Stimulated activated CD8-positive, alpha-beta memory T cell treated with anti-CD3 and anti-CD28 coated beads, Interleukin-7, amount 100 ng/mL, for 4 hours (primary cell): ENCODE results near the gene SYT15.
"Not testable (repeated sequence)": the region's sequence is repeated elsewhere in the genome, so short reads cannot be mapped to it uniquely, and the experiment has no call there.

ENCODE experiments used
- DNase-seq, 2 donors: peaks; one replicate each; pipeline ENCODE4 v3.0.0-alpha.2; 2020; ENCODE audit warnings: low read depth in 2 of 2

Gene SYT15

GRCh38 chr10:46578474-46579178 lies at the start of gene SYT15:
Gene SYT15, plus strand, starts transcription at chr10:46579128. Its CDS starts 41 bp downstream, at chr10:46579169.
- DNase-seq: not testable (repeated sequence)

- not testable (repeated sequence) for DNase-seq
Observed at GRCh38 chr10:46529742-46530141, 49.2 kb upstream of the SYT15 start.

GRCh38 chr10:46530249-46531186 lies 48.4 kb upstream of the SYT15 start:
- DNase-seq: no peak

- DNase-seq: not testable (repeated sequence)
Observed at GRCh38 chr10:46532256-46532655, 46.7 kb upstream of the SYT15 start.

GRCh38 chr10:46534828-46535524 lies 44.0 kb upstream of the SYT15 start:
- DNase-seq: no peak

- no peak for DNase-seq
Observed at GRCh38 chr10:46536171-46536570, 42.8 kb upstream of the SYT15 start.

- no peak for DNase-seq
Observed at GRCh38 chr10:46536781-46537180, 42.1 kb upstream of the SYT15 start.

GRCh38 chr10:46537309-46537708 lies 41.6 kb upstream of the SYT15 start:
- DNase-seq: no peak

- no peak for DNase-seq
Observed at GRCh38 chr10:46538155-46538554, 40.8 kb upstream of the SYT15 start.

GRCh38 chr10:46538717-46539426 lies 40.1 kb upstream of the SYT15 start:
- DNase-seq: no peak

GRCh38 chr10:46539596-46540411 lies 39.1 kb upstream of the SYT15 start:
- no peak for DNase-seq

- no peak for DNase-seq
Observed at GRCh38 chr10:46540412-46541016, 38.4 kb upstream of the SYT15 start.

- DNase-seq: no peak
Observed at GRCh38 chr10:46541017-46541661, 37.8 kb upstream of the SYT15 start.

- DNase-seq: no peak
Observed at GRCh38 chr10:46541735-46542566, 37.0 kb upstream of the SYT15 start.

GRCh38 chr10:46542567-46543465 lies 36.1 kb upstream of the SYT15 start:
- DNase-seq: no peak

- no peak for DNase-seq
Observed at GRCh38 chr10:46543466-46544377, 35.2 kb upstream of the SYT15 start.
